ENCODE measurements around the gene LGALS14.

Gene LGALS14

GRCh38 chr19:39698535-39698934 lies 5.7 kb upstream of the LGALS14 start:
- no peaks in the 10 kb centered on the region; the same call in 1 of the 2 replicates for H3K9me3 ChIP-seq (ENCODE audit: control insufficient read depth, insufficient read depth, low read depth, low read length)
- H3K36me3 ChIP-seq (ENCODE audit: control insufficient read depth in 2 of 2, insufficient read depth in 1 of 2, low read length in 2 of 2): no peaks in the 10 kb centered on the region
- no peak overlapping the region for H3K4me3 ChIP-seq (ENCODE audit: low read depth, low read length)
- POLR2A ChIA-PET: no interaction called here
- CTCF ChIA-PET: interaction anchor here (1.0 to 1.1 kb wide), 2 partner anchors 9 to 61 kb away, joined by 3 to 4 read pairs; no protein-coding TSS in a partner anchor
- H3K4me1 ChIP-seq (ENCODE audit: control insufficient read depth, insufficient read depth, low read length): no peaks in the 10 kb centered on the region; the same call in 1 of the 2 replicates
- no peak overlapping the region for H3K27ac ChIP-seq (ENCODE audit: extremely low read depth, low read depth, low read length)
- TF ChIP-seq ZNF391 (tag by site-specific recombination; IDR thresholded peaks at IDR 0.05; ENCODE audit: borderline replicate concordance, low read depth): no peak

- TF ChIP-seq YY1 (tag by site-specific recombination; IDR thresholded peaks at IDR 0.05) (no peak), SALL2 (tag by site-specific recombination; IDR thresholded peaks at IDR 0.05; ENCODE audit: borderline replicate concordance) (no peak), GFI1B (tag by site-specific recombination; IDR thresholded peaks at IDR 0.05) (no peak), SP2 (tag by site-specific recombination; IDR thresholded peaks at IDR 0.05) (no peak), ZNF211 (tag by site-specific recombination; IDR thresholded peaks at IDR 0.05; ENCODE audit: low read depth) (no peak), ZNF777 (tag by site-specific recombination; IDR thresholded peaks at IDR 0.05; ENCODE audit: borderline replicate concordance) (no peak), ZNF341 (tag by site-specific recombination; IDR thresholded peaks at IDR 0.05; ENCODE audit: low read depth) (no peak), ZNF549 (tag by site-specific recombination; IDR thresholded peaks at IDR 0.05) (no peak), ZNF76 (tag by site-specific recombination; IDR thresholded peaks at IDR 0.05; ENCODE audit: borderline replicate concordance, low read depth) (no peak), ZNF501 (tag by site-specific recombination; IDR thresholded peaks at IDR 0.05) (no peak), SETDB1 (IDR thresholded peaks at IDR 0.05; ENCODE audit: insufficient read length, low read length) (no peak), MYNN (tag by site-specific recombination; IDR thresholded peaks at IDR 0.05; ENCODE audit: borderline replicate concordance) (no peak), ZNF423 (tag by site-specific recombination; IDR thresholded peaks at IDR 0.05) (no peak), ZNF639 (tag by site-specific recombination; IDR thresholded peaks at IDR 0.05) (no peak), ZNF302 (tag by site-specific recombination; IDR thresholded peaks at IDR 0.05; ENCODE audit: low read depth) (no peak), HOXD13 (CRISPR knock-in tag; IDR thresholded peaks at IDR 0.05; ENCODE audit: borderline replicate concordance) (no peak), ZSCAN30 (tag by site-specific recombination; IDR thresholded peaks at IDR 0.05) (no peak), ZNF707 (tag by site-specific recombination; IDR thresholded peaks at IDR 0.05) (no peak), ZNF585B (tag by site-specific recombination; IDR thresholded peaks at IDR 0.05) (no peak)
- Histone ChIP-seq H3K4me3 (ENCODE audit: low read depth, low read length) (no peak overlapping the region), H3K27ac (ENCODE audit: extremely low read depth, low read depth, low read length) (no peak overlapping the region), H3K4me1 (ENCODE audit: control insufficient read depth, insufficient read depth, low read length) (peaks cover 9% of the 10 kb centered on the region), H3K9me3 (ENCODE audit: control insufficient read depth, insufficient read depth, low read depth, low read length) (no peaks in the 10 kb centered on the region; the same call in 1 of the 2 replicates), H3K36me3 (ENCODE audit: control insufficient read depth in 2 of 2, insufficient read depth in 1 of 2, low read length in 2 of 2) (no peaks in the 10 kb centered on the region)
- ChIA-PET CTCF (interaction anchor here (0.5 to 1.5 kb wide), 7 partner anchors 25 to 372 kb away, joined by 3 to 7 read pairs (median 3); partner anchors contain the start of gene EID2), POLR2A (interaction anchor here (1.5 kb wide), 1 partner anchor 265 kb away, joined by 3 read pairs; the partner anchor contains the start of gene RPS16)
These were observed 3.0 kb upstream of the LGALS14 start for GRCh38 chr19:39701291-39701690.

GRCh38 chr19:39705578-39706188 lies 1.4 kb downstream of the LGALS14 start:
- no peak overlapping the region for H3K27ac ChIP-seq (ENCODE audit: extremely low read depth, low read depth, low read length)
- CTCF ChIA-PET: interaction anchor here (0.6 to 1.4 kb wide), 2 partner anchors 139 to 1540 kb away, joined by 3 to 4 read pairs; no protein-coding TSS in a partner anchor

More at GRCh38 chr19:39705578-39706188, 1.4 kb downstream of the LGALS14 start:
- no peak for TF ChIP-seq SP7 (tag by site-specific recombination; IDR thresholded peaks at IDR 0.05)
- TF ChIP-seq KLF8 (tag by site-specific recombination; IDR thresholded peaks at IDR 0.05): no peak
- TF ChIP-seq ZBTB44 (tag by site-specific recombination; IDR thresholded peaks at IDR 0.05): no peak
- TF ChIP-seq BCL11A (tag by site-specific recombination; IDR thresholded peaks at IDR 0.05; ENCODE audit: low read depth): no peak
- TF ChIP-seq ZIC2 (tag by site-specific recombination; IDR thresholded peaks at IDR 0.05): no peak
- no peak for TF ChIP-seq WT1 (tag by site-specific recombination; IDR thresholded peaks at IDR 0.05)
- TF ChIP-seq ZBTB8A (tag by site-specific recombination; IDR thresholded peaks at IDR 0.05): no peak
- no peak for TF ChIP-seq ZNF48 (tag by site-specific recombination; IDR thresholded peaks at IDR 0.05)
- no peak for TF ChIP-seq ZNF549 (tag by site-specific recombination; IDR thresholded peaks at IDR 0.05)
- peaks cover 9% of the 10 kb centered on the region for H3K4me1 ChIP-seq (ENCODE audit: control insufficient read depth, insufficient read depth, low read length)
- no peaks in the 10 kb centered on the region; a peak in 1 of 3 replicates for H3K36me3 ChIP-seq (ENCODE audit: control insufficient read depth in 2 of 2, insufficient read depth in 1 of 2, low read length in 2 of 2)
- POLR2A ChIA-PET: no interaction called here
- H3K9me3 ChIP-seq (ENCODE audit: control insufficient read depth, insufficient read depth, low read depth, low read length): no peaks in the 10 kb centered on the region; the same call in 1 of the 2 replicates
- H3K4me3 ChIP-seq (ENCODE audit: low read depth, low read length): no peak overlapping the region

All from HEK293 (cell line).